Suprapubic skin (tissue), 4 donors: ENCODE results near the gene WDR27. TPM values are rescaled to one million over a fixed set of nuclear protein-coding genes. Genes with fewer than 3 reads are reported as not detected.
"Not testable (repeated sequence)": the region's sequence is repeated elsewhere in the genome, so short reads cannot be mapped to it uniquely, and the experiment has no call there.

Source experiments
- DNase-seq, 2 donors: peaks; one replicate each; pipeline ENCODE4 v3.0.0-alpha.2; 2019; ENCODE audit warnings: low spot score in 2 of 2
- H3K27ac ChIP-seq: fragments of 200-600 bp; sonication (generic); one replicate; pipeline ENCODE4 v1.5.1; 2019
- H3K27me3 ChIP-seq: fragments of 200-600 bp; sonication (generic); one replicate; pipeline ENCODE4 v1.5.1; 2019
- H3K36me3 ChIP-seq: fragments of 200-600 bp; sonication (generic); one replicate; pipeline ENCODE4 v1.5.1; 2019
- H3K4me1 ChIP-seq: fragments of 200-600 bp; sonication (generic); one replicate; pipeline ENCODE4 v1.5.1; 2019
- H3K4me3 ChIP-seq: fragments of 200-600 bp; sonication (generic); one replicate; pipeline ENCODE4 v1.5.1; 2019; ENCODE audit warnings: mild to moderate bottlenecking
- H3K9me3 ChIP-seq: fragments of 200-600 bp; sonication (generic); one replicate; pipeline ENCODE4 v1.5.1; 2019
- EP300 ChIP-seq: sonication (generic); formaldehyde crosslinking; IDR thresholded peaks from one replicate; pipeline ENCODE4 v1.6.1; 2017; ENCODE audit warnings: antibody characterized with exemption
- POLR2A ChIP-seq, 2 donors: fragments of 450-650 bp; IDR thresholded peaks; one replicate each; pipeline ENCODE4 v1.6.1; 2017; ENCODE audit warnings: antibody characterized with exemption in 2 of 2, mild to moderate bottlenecking in 2 of 2, moderate library complexity in 2 of 2
- POLR2AphosphoS5 ChIP-seq, 3 donors: sonication (generic); formaldehyde crosslinking; IDR thresholded peaks; one replicate each; pipeline ENCODE4 v1.6.1; 2017; ENCODE audit warnings: antibody characterized with exemption in 3 of 3
- WGBS: methylation state at CpG from one replicate; pipeline ENCODE4 v1.1.5; 2018; 5-methylcytosine and 5-hydroxymethylcytosine counted together
- total RNA-seq, 4 donors: library from RNA; depleted of rRNA; stranded (reverse); fragments of >200 nt; gene quantifications; one replicate each; pipeline ENCODE4 v1.1.0, GENCODE V29; 2016
- TF ChIP-seq, protein P1 (sequence below), 2 donors: fragments of 200-600 bp in 1 of 2; fragments of 450-650 bp in 1 of 2; sonication (generic) in 1 of 2; IDR thresholded peaks; one replicate each; pipeline ENCODE4 v1.5.1; 2016 to 2019; ENCODE audit warnings: antibody characterized with exemption in 2 of 2, mild to moderate bottlenecking in 1 of 2, moderate library complexity in 1 of 2

Gene WDR27
- total RNA-seq, 4 donors from 2014 or later: 17.3 to 59.4 (median 26.6) TPM

DNA sequence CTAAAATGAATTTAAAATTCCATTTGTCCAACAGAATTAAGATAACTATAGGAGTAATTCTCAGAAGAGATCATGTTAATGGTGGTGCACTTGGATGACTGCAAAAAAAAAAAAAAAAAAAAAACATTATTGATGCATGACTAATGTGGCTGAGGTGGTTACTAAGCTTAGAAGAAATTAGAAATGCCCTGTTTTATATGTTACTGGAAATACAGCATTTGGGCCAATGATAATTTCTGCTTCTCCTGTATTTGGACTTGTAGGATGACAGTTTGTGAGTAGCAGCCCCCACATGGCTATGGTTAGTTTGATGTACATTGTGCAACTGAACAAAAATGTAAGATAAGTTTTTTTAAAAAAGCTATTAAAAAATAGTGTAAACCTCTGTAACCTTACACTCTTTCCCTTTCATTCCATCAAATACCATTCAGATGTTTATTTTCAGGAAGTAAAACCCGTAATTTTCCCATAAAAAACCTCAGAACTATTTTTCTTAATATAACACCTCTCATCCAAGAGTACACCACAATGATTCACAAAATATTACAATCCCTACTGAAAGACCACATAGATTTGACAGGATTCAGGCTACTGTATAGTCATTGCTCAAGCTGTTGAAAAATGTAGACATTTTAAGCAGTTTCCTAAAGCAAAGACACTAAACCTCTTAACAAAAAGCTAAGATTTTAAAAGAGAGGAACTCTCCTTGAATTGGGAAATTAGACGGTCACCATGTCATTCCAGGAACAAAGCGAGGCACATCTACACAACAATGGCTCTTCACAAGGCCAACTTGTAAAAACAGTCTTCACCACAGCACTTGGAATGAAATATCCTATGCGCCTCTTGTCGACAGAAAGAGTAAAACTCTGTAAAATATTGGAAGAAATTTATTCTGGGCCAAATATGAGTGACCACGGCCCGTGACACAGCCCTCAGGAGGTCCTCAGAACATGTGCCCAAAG is 83.0 kb downstream of the WDR27 start:
- Histone ChIP-seq H3K4me1 (no peaks in the 10 kb centered on the region), H3K9me3 (no peaks in the 10 kb centered on the region), H3K27ac (no peak overlapping the region), H3K4me3 (no peak overlapping the region), H3K27me3 (no peaks in the 10 kb centered on the region), H3K36me3 (no peaks in the 10 kb centered on the region)
- TF ChIP-seq POLR2A (IDR thresholded peaks at IDR 0.05) (no peak), EP300 (no peak), POLR2AphosphoS5 (IDR thresholded peaks at IDR 0.05) (no peak)
- TF ChIP-seq, protein P1, sequence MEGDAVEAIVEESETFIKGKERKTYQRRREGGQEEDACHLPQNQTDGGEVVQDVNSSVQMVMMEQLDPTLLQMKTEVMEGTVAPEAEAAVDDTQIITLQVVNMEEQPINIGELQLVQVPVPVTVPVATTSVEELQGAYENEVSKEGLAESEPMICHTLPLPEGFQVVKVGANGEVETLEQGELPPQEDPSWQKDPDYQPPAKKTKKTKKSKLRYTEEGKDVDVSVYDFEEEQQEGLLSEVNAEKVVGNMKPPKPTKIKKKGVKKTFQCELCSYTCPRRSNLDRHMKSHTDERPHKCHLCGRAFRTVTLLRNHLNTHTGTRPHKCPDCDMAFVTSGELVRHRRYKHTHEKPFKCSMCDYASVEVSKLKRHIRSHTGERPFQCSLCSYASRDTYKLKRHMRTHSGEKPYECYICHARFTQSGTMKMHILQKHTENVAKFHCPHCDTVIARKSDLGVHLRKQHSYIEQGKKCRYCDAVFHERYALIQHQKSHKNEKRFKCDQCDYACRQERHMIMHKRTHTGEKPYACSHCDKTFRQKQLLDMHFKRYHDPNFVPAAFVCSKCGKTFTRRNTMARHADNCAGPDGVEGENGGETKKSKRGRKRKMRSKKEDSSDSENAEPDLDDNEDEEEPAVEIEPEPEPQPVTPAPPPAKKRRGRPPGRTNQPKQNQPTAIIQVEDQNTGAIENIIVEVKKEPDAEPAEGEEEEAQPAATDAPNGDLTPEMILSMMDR (IDR thresholded peaks at IDR 0.05): no peak
- DNase-seq: no peak
- 85% methylated on average over 7 of the region's 7 CpGs for WGBS

DNA sequence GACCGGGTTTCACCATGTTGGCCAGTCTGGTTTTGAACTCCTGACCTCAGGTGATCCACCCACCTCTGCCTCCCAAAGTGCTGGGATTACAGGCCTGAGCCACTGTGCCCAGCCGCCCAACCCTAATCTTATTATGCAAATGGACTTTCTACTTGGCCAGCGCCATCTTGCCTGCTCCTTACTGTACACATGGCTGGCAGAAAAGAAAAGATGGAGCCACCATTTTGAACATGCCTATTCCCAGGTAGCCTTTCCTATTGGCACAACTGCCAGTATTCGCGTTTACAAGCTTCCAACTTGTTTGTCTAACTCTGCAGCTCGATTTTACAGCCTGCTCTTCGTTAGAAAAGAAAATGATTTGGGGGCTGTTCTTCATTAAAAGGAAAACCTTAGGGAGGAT is 84.3 kb downstream of the WDR27 start:
- Histone ChIP-seq H3K27me3 (no peaks in the 10 kb centered on the region), H3K27ac (no peak overlapping the region), H3K4me1 (no peaks in the 10 kb centered on the region), H3K4me3 (no peak overlapping the region), H3K36me3 (peaks cover 3% of the 10 kb centered on the region), H3K9me3 (no peaks in the 10 kb centered on the region)
- no peak for DNase-seq
- WGBS: 92% methylated on average over 7 of the region's 7 CpGs
- TF ChIP-seq POLR2AphosphoS5 (IDR thresholded peaks at IDR 0.05) (no peak), EP300 (no peak), POLR2A (IDR thresholded peaks at IDR 0.05) (no peak)
- TF ChIP-seq, protein P1 (IDR thresholded peaks at IDR 0.05): no peak

DNA sequence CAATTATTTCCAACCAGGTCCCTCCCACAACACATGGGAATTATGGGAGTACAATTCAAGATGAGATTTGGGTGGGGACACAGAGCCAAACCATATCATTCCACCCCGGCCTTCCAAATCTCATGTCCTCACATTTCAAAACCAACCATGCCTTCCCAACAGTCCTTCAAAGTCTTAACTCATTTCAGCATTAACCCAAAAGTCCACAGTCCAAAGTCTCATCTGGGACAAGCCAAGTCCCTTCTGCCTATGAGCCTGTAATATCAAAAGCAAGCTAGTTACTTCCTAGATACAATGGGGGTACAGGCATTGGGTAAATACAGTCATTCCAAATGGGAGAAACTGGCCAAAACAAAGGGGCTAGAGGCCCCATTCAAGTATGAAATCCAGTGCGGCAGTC is 93.2 kb downstream of the WDR27 start:
- H3K36me3 ChIP-seq, DNase-seq, H3K9me3 ChIP-seq, H3K4me3 ChIP-seq, H3K27me3 ChIP-seq, H3K27ac ChIP-seq, H3K4me1 ChIP-seq: not testable (repeated sequence)
- WGBS: 100% methylated on average over 1 of the region's 2 CpGs

DNA sequence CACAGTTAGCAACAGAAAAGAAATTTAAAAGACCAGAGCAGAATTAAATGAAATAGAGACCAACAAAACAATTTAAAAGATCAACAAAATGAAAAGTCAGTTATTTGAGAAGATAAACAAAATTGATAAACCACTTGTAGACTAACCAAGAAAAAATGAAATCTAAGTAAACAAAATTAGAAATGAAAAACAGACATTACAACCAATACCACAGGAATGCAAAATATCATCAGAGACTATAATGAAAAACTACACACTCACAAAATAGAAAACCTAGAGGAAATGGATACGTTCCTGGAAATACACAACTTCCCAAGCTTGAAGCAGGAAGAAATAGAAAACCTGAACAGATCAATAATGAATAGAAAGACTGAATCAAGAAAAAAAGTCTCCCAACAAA is 97.8 kb downstream of the WDR27 start:
- Histone ChIP-seq H3K9me3 (no peaks in the 10 kb centered on the region), H3K4me3 (no peak overlapping the region), H3K27me3 (no peaks in the 10 kb centered on the region), H3K4me1 (no peaks in the 10 kb centered on the region), H3K36me3 (peaks cover 7% of the 10 kb centered on the region), H3K27ac (no peak overlapping the region)
- WGBS: 78% methylated on average over 1 of the region's 1 CpG
- no peak for TF ChIP-seq POLR2AphosphoS5 (IDR thresholded peaks at IDR 0.05)
- no peak for TF ChIP-seq EP300
- no peak for TF ChIP-seq POLR2A (IDR thresholded peaks at IDR 0.05)
- no peak for DNase-seq

DNA sequence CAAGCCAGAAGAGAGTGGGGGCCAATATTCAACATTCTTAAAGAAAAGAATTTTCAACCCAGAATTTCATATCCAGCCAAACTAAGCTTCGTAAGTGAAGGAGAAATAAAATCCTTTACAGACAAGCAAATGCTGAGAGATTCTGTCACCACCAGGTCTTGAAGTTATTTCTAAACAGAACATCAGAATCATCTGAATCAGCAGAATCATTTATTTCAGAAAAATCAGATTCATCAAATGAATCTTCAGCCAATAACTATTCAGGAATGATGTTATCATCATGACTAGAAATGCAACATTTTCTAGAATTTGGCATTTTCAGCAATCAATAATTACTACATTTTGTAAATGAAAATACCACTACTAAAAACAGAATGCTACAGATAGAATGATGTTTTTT is 100.7 kb downstream of the WDR27 start:
- H3K9me3 ChIP-seq, H3K36me3 ChIP-seq, DNase-seq, H3K4me1 ChIP-seq, H3K27ac ChIP-seq, H3K4me3 ChIP-seq, H3K27me3 ChIP-seq: not testable (repeated sequence)
- WGBS: 93% methylated on average over 1 of the region's 1 CpG

DNA sequence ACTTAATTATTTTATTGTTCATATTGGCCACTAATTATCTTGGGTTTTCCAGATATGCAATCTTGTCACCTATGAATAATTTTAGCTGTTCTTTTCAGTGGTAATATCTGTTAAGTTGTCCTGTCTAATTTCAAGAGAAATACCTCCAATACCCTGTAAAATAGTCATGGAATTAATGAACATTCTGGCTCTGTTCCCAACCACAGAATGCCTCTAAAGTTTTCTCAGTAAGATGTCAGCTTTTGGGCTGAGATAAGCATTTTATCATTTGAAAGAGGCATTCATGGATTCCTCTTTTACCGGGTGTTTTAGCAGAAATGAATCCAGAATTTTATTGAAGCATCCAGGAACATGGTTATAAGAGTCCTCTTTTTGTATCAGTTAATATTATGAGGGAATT is 109.3 kb downstream of the WDR27 start:
- Histone ChIP-seq H3K4me3 (no peak overlapping the region), H3K36me3 (no peaks in the 10 kb centered on the region), H3K27ac (no peak overlapping the region), H3K4me1 (peaks cover 11% of the 10 kb centered on the region), H3K9me3 (no peaks in the 10 kb centered on the region), H3K27me3 (no peaks in the 10 kb centered on the region)
- 60% methylated on average over 1 of the region's 1 CpG for WGBS
- no peak for TF ChIP-seq EP300
- TF ChIP-seq, protein P1 (IDR thresholded peaks at IDR 0.05): no peak
- TF ChIP-seq POLR2AphosphoS5 (IDR thresholded peaks at IDR 0.05): no peak
- no peak for TF ChIP-seq POLR2A (IDR thresholded peaks at IDR 0.05)
- DNase-seq: no peak
